Measurements from ENCODE around the gene PCDHA1.

- TF ChIP-seq CTCF (IDR thresholded peaks at IDR 0.05; ENCODE audit: borderline replicate concordance, extremely low read depth, low read length, poor library complexity, severe bottlenecking), result no peak
- no peak for TF ChIP-seq EZH2 (IDR thresholded peaks at IDR 0.05; ENCODE audit: borderline replicate concordance, low read depth, low read length, severe bottlenecking)
Measured at GRCh38 chr5:140857177-140857986, 71.4 kb downstream of the PCDHA1 start.

All from DND-41 (cell line).